ENCODE measurements around the gene BNC2. TPM values are rescaled to one million over a fixed set of nuclear protein-coding genes. Genes with fewer than 3 reads are reported as not detected.

Gene BNC2
- total and polyA plus RNA-seq, 2 experiments from 2014 or later, result 13.8 to 18.5 TPM

GRCh38 chr9:16625811-16626210 lies 244.7 kb downstream of the BNC2 start:
- Histone ChIP-seq H3K27ac (peak overlapping the region; percentile 36; the same call in 1 of the 2 replicates), H3K4me1 (ENCODE audit: insufficient read depth) (peaks cover 46% of the 10 kb centered on the region), H4K20me1 (ENCODE audit: insufficient read depth) (no peaks in the 10 kb centered on the region), H3K9ac (no peak overlapping the region), H2AFZ (no peak overlapping the region), H3K4me2 (ENCODE audit: unreplicated experiment) (peak overlapping the region; percentile 74), H3K9me3 (ENCODE audit: low read depth) (no peaks in the 10 kb centered on the region), H3K79me2 (ENCODE audit: insufficient read depth) (peaks cover 69% of the 10 kb centered on the region), H3K4me3 (peak overlapping the region; percentile 48), H3K9me2 (ENCODE audit: insufficient read depth) (no peaks in the 10 kb centered on the region), H3K36me3 (ENCODE audit: low read depth) (no peaks in the 10 kb centered on the region), H3F3A (ENCODE audit: insufficient read depth) (peaks cover 53% of the 10 kb centered on the region), H3K27me3 (replicated peaks; ENCODE audit: insufficient read depth) (no peaks in the 10 kb centered on the region)
- peak; percentile 55 for DNase-seq
- 97 to 100% methylated on average over 1 of the region's 1 CpG for WGBS, 2 experiments (ENCODE audit: low coverage in 1 of 2, low lambda C conversion rate in 2 of 2, missing lambda C conversion rate in 2 of 2)
- in situ Hi-C loops (cut with MboI), result no loop called here
- TF ChIP-seq EZH2phosphoT487 (IDR thresholded peaks at IDR 0.05; ENCODE audit: insufficient read depth, low read depth) (no peak), EZH2 (IDR thresholded peaks at IDR 0.05; ENCODE audit: insufficient read depth, poor library complexity, severe bottlenecking) (no peak)

GRCh38 chr9:16625161-16625631 lies 245.3 kb downstream of the BNC2 start:
- no peaks in the 10 kb centered on the region for H3K36me3 ChIP-seq (ENCODE audit: low read depth)
- no peak overlapping the region for H3K4me2 ChIP-seq (ENCODE audit: unreplicated experiment)
- no peak for DNase-seq
- H2AFZ ChIP-seq, result no peak overlapping the region
- TF ChIP-seq EZH2 (IDR thresholded peaks at IDR 0.05; ENCODE audit: insufficient read depth, poor library complexity, severe bottlenecking), result no peak
- TF ChIP-seq EZH2phosphoT487 (IDR thresholded peaks at IDR 0.05; ENCODE audit: insufficient read depth, low read depth), result no peak
- H3K79me2 ChIP-seq (ENCODE audit: insufficient read depth), result peaks cover 70% of the 10 kb centered on the region
- H3K9me2 ChIP-seq (ENCODE audit: insufficient read depth), result no peaks in the 10 kb centered on the region
- H3F3A ChIP-seq (ENCODE audit: insufficient read depth), result peaks cover 53% of the 10 kb centered on the region
- H3K9ac ChIP-seq, result no peak overlapping the region
- no peaks in the 10 kb centered on the region for H3K9me3 ChIP-seq (ENCODE audit: low read depth)
- peaks cover 46% of the 10 kb centered on the region for H3K4me1 ChIP-seq (ENCODE audit: insufficient read depth)
- no peak overlapping the region for H3K27ac ChIP-seq
- in situ Hi-C loops (cut with MboI), result no loop called here
- H3K4me3 ChIP-seq, result no peak overlapping the region
- WGBS, 2 experiments (ENCODE audit: low coverage in 1 of 2, low lambda C conversion rate in 2 of 2, missing lambda C conversion rate in 2 of 2), result 98 to 99% methylated on average over 9 of the region's 9 CpGs
- no peaks in the 10 kb centered on the region for H4K20me1 ChIP-seq (ENCODE audit: insufficient read depth)
- H3K27me3 ChIP-seq (replicated peaks; ENCODE audit: insufficient read depth), result no peaks in the 10 kb centered on the region

GRCh38 chr9:16624744-16625117 lies 245.7 kb downstream of the BNC2 start:
- H3K27ac ChIP-seq, result no peak overlapping the region
- no peak overlapping the region for H3K4me2 ChIP-seq (ENCODE audit: unreplicated experiment)
- no peaks in the 10 kb centered on the region for H3K9me2 ChIP-seq (ENCODE audit: insufficient read depth)
- no peak overlapping the region for H2AFZ ChIP-seq
- no peaks in the 10 kb centered on the region for H3K36me3 ChIP-seq (ENCODE audit: low read depth)
- in situ Hi-C loops (cut with MboI), result no loop called here
- peaks cover 67% of the 10 kb centered on the region for H3K79me2 ChIP-seq (ENCODE audit: insufficient read depth)
- H4K20me1 ChIP-seq (ENCODE audit: insufficient read depth), result no peaks in the 10 kb centered on the region
- H3K4me1 ChIP-seq (ENCODE audit: insufficient read depth), result peaks cover 46% of the 10 kb centered on the region
- TF ChIP-seq EZH2 (IDR thresholded peaks at IDR 0.05; ENCODE audit: insufficient read depth, poor library complexity, severe bottlenecking), result no peak
- no peak for TF ChIP-seq EZH2phosphoT487 (IDR thresholded peaks at IDR 0.05; ENCODE audit: insufficient read depth, low read depth)
- H3K4me3 ChIP-seq, result no peak overlapping the region
- no peak overlapping the region for H3K9ac ChIP-seq
- DNase-seq, result no peak
- H3F3A ChIP-seq (ENCODE audit: insufficient read depth), result peaks cover 53% of the 10 kb centered on the region
- H3K27me3 ChIP-seq (replicated peaks; ENCODE audit: insufficient read depth), result no peaks in the 10 kb centered on the region
- H3K9me3 ChIP-seq (ENCODE audit: low read depth), result no peaks in the 10 kb centered on the region
- WGBS, 2 experiments (ENCODE audit: low coverage in 1 of 2, low lambda C conversion rate in 2 of 2, missing lambda C conversion rate in 2 of 2), result 98% methylated on average over 3 of the region's 3 CpGs

GRCh38 chr9:16623989-16624743 lies 246.3 kb downstream of the BNC2 start:
- H2AFZ ChIP-seq, result no peak overlapping the region
- H3K4me1 ChIP-seq (ENCODE audit: insufficient read depth), result peaks cover 46% of the 10 kb centered on the region
- no peak for DNase-seq
- H3K4me2 ChIP-seq (ENCODE audit: unreplicated experiment), result no peak overlapping the region
- H3K4me3 ChIP-seq, result no peak overlapping the region
- H3K36me3 ChIP-seq (ENCODE audit: low read depth), result no peaks in the 10 kb centered on the region
- TF ChIP-seq EZH2 (IDR thresholded peaks at IDR 0.05; ENCODE audit: insufficient read depth, poor library complexity, severe bottlenecking) (no peak), EZH2phosphoT487 (IDR thresholded peaks at IDR 0.05; ENCODE audit: insufficient read depth, low read depth) (no peak)
- H3K79me2 ChIP-seq (ENCODE audit: insufficient read depth), result peaks cover 63% of the 10 kb centered on the region
- in situ Hi-C loops (cut with MboI), result no loop called here
- no peaks in the 10 kb centered on the region for H4K20me1 ChIP-seq (ENCODE audit: insufficient read depth)
- H3K9me2 ChIP-seq (ENCODE audit: insufficient read depth), result no peaks in the 10 kb centered on the region
- H3K27me3 ChIP-seq (replicated peaks; ENCODE audit: insufficient read depth), result no peaks in the 10 kb centered on the region
- peaks cover 51% of the 10 kb centered on the region for H3F3A ChIP-seq (ENCODE audit: insufficient read depth)
- 98 to 99% methylated on average over 6 of the region's 6 CpGs for WGBS, 2 experiments (ENCODE audit: low coverage in 1 of 2, low lambda C conversion rate in 2 of 2, missing lambda C conversion rate in 2 of 2)
- H3K9me3 ChIP-seq (ENCODE audit: low read depth), result no peaks in the 10 kb centered on the region
- H3K27ac ChIP-seq, result no peak overlapping the region
- H3K9ac ChIP-seq, result no peak overlapping the region

Data from GM23248 (cell line).